SK-N-SH (cell line): Measurements from ENCODE around the gene CHMP6. TPM values are rescaled to one million over a fixed set of nuclear protein-coding genes. Genes with fewer than 3 reads are reported as not detected.

Source experiments
- CTCF ChIA-PET: fragments of 300-600, 350-600 bp; formaldehyde crosslinking; extraction: SDS; loops from one replicate; lab custom pipeline; 2021; lab: Yijun Ruan, JAX
- POLR2A ChIA-PET: fragments of 350-600 bp; sonication (Branson Sonifier 250); formaldehyde crosslinking; extraction: SDS; loops from one replicate; lab custom pipeline; 2020; ENCODE audit warnings: antibody characterized with exemption, inconsistent platforms; lab: Yijun Ruan, JAX
- DNase-seq: peaks from one replicate; pipeline ENCODE4 v3.0.0; 2012
- H2AFZ ChIP-seq: fragments of 200-600 bp; sonication (generic); 2 replicates; pipeline ENCODE4 v1.8.1; 2016; ENCODE audit warnings: antibody characterized with exemption, mild to moderate bottlenecking, low read depth
- H3F3A ChIP-seq: fragments of 200-600 bp; sonication (generic); replicated peaks from 2 replicates; pipeline ENCODE3; 2016; ENCODE audit warnings: antibody characterized with exemption, mild to moderate bottlenecking; ENCODE audit not compliant: insufficient read depth
- H3K27ac ChIP-seq, 2 experiments: fragments of 200-500 bp in 1 of 2; fragments of 200-600 bp in 1 of 2; sonication (Bioruptor generic) in 1 of 2; sonication (generic), shearing (Covaris generic) in 1 of 2; 2 replicates each; pipeline versions ENCODE4 v1.5.1 to v1.6.1; 2014 to 2016; ENCODE audit warnings: low read depth in 2 of 2, inconsistent platforms in 1 of 2, low read length in 1 of 2, mild to moderate bottlenecking in 1 of 2, mixed read lengths in 1 of 2
- H3K27me3 ChIP-seq: fragments of 200-600 bp; sonication (generic), shearing (Covaris generic); 2 replicates; pipeline ENCODE4 v1.6.1; 2016; ENCODE audit warnings: mixed run types; ENCODE audit not compliant: insufficient read depth
- H3K36me3 ChIP-seq, 2 experiments: fragments of 200-500 bp in 1 of 2; fragments of 200-600 bp in 1 of 2; sonication (Bioruptor generic) in 1 of 2; sonication (generic) in 1 of 2; replicated peaks in 1 of 2; 2 replicates each; pipeline versions ENCODE3 to v1.5.1; 2014 to 2016; ENCODE audit warnings: low read length in 1 of 2, mild to moderate bottlenecking in 1 of 2; ENCODE audit not compliant: insufficient read depth in 2 of 2, control insufficient read depth in 1 of 2
- H3K4me1 ChIP-seq, 2 experiments: fragments of 200-500 bp in 1 of 2; fragments of 200-600 bp in 1 of 2; sonication (Bioruptor generic) in 1 of 2; sonication (generic), shearing (Covaris generic) in 1 of 2; 2 replicates each; pipeline versions ENCODE4 v1.5.1 to v1.6.1; 2014 to 2016; ENCODE audit warnings: low read depth in 1 of 2, low read length in 1 of 2, mixed run types in 1 of 2; ENCODE audit not compliant: insufficient read depth in 2 of 2, control insufficient read depth in 1 of 2
- H3K4me2 ChIP-seq: fragments of 200-600 bp; sonication (generic), shearing (Covaris generic); 2 replicates; pipeline ENCODE4 v1.6.1; 2017; ENCODE audit warnings: mixed run types
- H3K4me3 ChIP-seq, 2 experiments: fragments of 200-500 bp in 1 of 2; fragments of 200-600 bp in 1 of 2; sonication (Bioruptor generic) in 1 of 2; sonication (generic), shearing (Covaris generic) in 1 of 2; 2 replicates each; pipeline versions ENCODE4 v1.5.1 to v1.8.1; 2014 to 2016; ENCODE audit warnings: low read depth in 2 of 2, inconsistent platforms in 1 of 2, low read length in 1 of 2, mild to moderate bottlenecking in 1 of 2, mixed read lengths in 1 of 2, moderate library complexity in 1 of 2
- H3K79me2 ChIP-seq: fragments of 200-600 bp; sonication (generic); 2 replicates; pipeline ENCODE4 v1.8.1; 2017; ENCODE audit warnings: mild to moderate bottlenecking; ENCODE audit not compliant: insufficient read depth
- H3K9ac ChIP-seq: fragments of 200-600 bp; sonication (generic); 2 replicates; pipeline ENCODE4 v1.6.1; 2017; ENCODE audit warnings: mixed run types
- H3K9me2 ChIP-seq: fragments of 200-600 bp; sonication (generic); 2 replicates; pipeline ENCODE4 v1.6.1; 2017; ENCODE audit warnings: mixed run types
- H3K9me3 ChIP-seq: fragments of 200-600 bp; sonication (generic); 2 replicates; pipeline ENCODE4 v1.6.1; 2017; ENCODE audit warnings: mixed run types, mild to moderate bottlenecking, moderate library complexity
- H4K20me1 ChIP-seq: fragments of 200-600 bp; sonication (generic); 2 replicates; pipeline ENCODE4 v1.6.1; 2017; ENCODE audit warnings: mild to moderate bottlenecking, mixed run types; ENCODE audit not compliant: insufficient read depth
- CHD2 ChIP-seq: fragments of 150-350 bp; IDR thresholded peaks from 2 replicates; pipeline ENCODE4 v1.6.1; 2018; ENCODE audit warnings: low read length; ENCODE audit not compliant: partially characterized antibody
- ELF1 ChIP-seq: IDR thresholded peaks from 2 replicates; pipeline ENCODE4 v1.4.0; 2012
- FOSL2 ChIP-seq: IDR thresholded peaks from 2 replicates; pipeline ENCODE4 v1.4.0; 2012; ENCODE audit warnings: low read depth, mild to moderate bottlenecking, moderate library complexity, borderline replicate concordance
- FOXM1 ChIP-seq: IDR thresholded peaks from 2 replicates; pipeline ENCODE4 v1.4.0; 2012; ENCODE audit warnings: low read depth, mild to moderate bottlenecking
- JUND ChIP-seq: IDR thresholded peaks from 2 replicates; pipeline ENCODE4 v1.4.0; 2012
- MEF2A ChIP-seq: IDR thresholded peaks from 2 replicates; pipeline ENCODE4 v1.4.0; 2012; ENCODE audit warnings: low read depth, borderline replicate concordance
- MXI1 ChIP-seq: IDR thresholded peaks from 2 replicates; pipeline ENCODE4 v1.6.1; 2012; ENCODE audit warnings: mild to moderate bottlenecking, low read depth, low read length, improper control_type of control experiment
- NFIC ChIP-seq: IDR thresholded peaks from 2 replicates; pipeline ENCODE4 v1.4.0; 2012; ENCODE audit warnings: borderline replicate concordance
- RXRA ChIP-seq: IDR thresholded peaks from 2 replicates; pipeline ENCODE4 v1.4.0; 2012; ENCODE audit warnings: low read depth, mild to moderate bottlenecking, borderline replicate concordance
- SIN3A ChIP-seq: IDR thresholded peaks from 2 replicates; pipeline ENCODE4 v1.6.1; 2012; ENCODE audit warnings: low read depth, mild to moderate bottlenecking, low read length, moderate library complexity, borderline replicate concordance
- TAF1 ChIP-seq: IDR thresholded peaks from 2 replicates; pipeline ENCODE4 v1.6.1; 2012; ENCODE audit warnings: low read depth, mild to moderate bottlenecking, low read length, moderate library complexity, borderline replicate concordance
- TCF12 ChIP-seq: IDR thresholded peaks from 2 replicates; pipeline ENCODE4 v1.4.0; 2012
- WGBS: methylation state at CpG from one replicate; pipeline ENCODE4 v1.1.6; 2017; ENCODE audit warnings: low lambda C conversion rate; 5-methylcytosine and 5-hydroxymethylcytosine counted together
- polyA plus RNA-seq, 3 experiments: library from polyadenylated mRNA; depleted of rRNA; stranded (reverse); fragments of >200 nt; gene quantifications; 2 replicates each; pipeline ENCODE4 v1.2.3, GENCODE V29; 2012
- TF ChIP-seq, protein P1 (sequence below): fragments of 200-600 bp; sonication (generic); IDR thresholded peaks from 2 replicates; pipeline ENCODE4 v1.6.1; 2017; ENCODE audit warnings: antibody characterized with exemption, mild to moderate bottlenecking, moderate library complexity
- TF ChIP-seq, protein P2 (sequence below): IDR thresholded peaks from 2 replicates; pipeline ENCODE4 v1.4.0; 2012; ENCODE audit warnings: low read depth, borderline replicate concordance
- TF ChIP-seq, protein P3 (sequence below): fragments of 150-350 bp; IDR thresholded peaks from 2 replicates; pipeline ENCODE4 v1.6.1; 2016; ENCODE audit warnings: mild to moderate bottlenecking, low read depth, low read length

The CHMP6 gene
- polyA plus RNA-seq, 1 of the 3 experiments (the other 2 are of a cell fraction) = 44.1 TPM

DNA sequence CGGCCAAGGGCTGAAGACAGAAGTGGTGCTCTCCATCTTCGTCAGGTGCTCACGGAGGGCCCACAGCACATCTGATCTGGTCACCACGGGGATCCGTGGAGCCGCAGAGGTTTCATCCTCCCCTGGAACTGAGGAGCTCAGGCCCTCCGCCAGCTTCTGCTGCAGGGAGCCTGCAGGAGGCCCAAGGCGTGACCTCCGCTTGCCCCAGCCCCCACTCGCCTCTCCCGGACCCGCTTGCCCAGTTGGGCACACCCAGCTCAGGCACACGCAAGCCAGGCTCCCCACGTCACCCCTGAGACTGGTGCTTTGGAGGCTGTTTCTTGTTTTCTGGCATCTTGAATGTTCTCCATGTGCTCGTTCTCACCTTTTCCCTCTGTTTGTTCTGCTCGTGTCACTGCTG lies 39.4 kb upstream of the CHMP6 start:
- H3K4me1 ChIP-seq = no peaks in the 10 kb centered on the region
- ChIA-PET POLR2A (no interaction called here), CTCF (no interaction called here)
- no peak overlapping the region for H3K4me2 ChIP-seq
- H4K20me1 ChIP-seq = no peaks in the 10 kb centered on the region
- H3K9me3 ChIP-seq = no peaks in the 10 kb centered on the region
- no peaks in the 10 kb centered on the region for H3K9me2 ChIP-seq
- DNase-seq = peak; percentile 27
- peaks cover 3 to 27% of the 10 kb centered on the region in 2 experiments for H3K36me3 ChIP-seq
- H3K27me3 ChIP-seq = no peaks in the 10 kb centered on the region
- H3F3A ChIP-seq = no peaks in the 10 kb centered on the region
- no peak overlapping the region for H3K9ac ChIP-seq
- TF ChIP-seq ELF1 (no peak), JUND (no peak), RXRA (no peak), MEF2A (no peak)
- TF ChIP-seq, protein P1, sequence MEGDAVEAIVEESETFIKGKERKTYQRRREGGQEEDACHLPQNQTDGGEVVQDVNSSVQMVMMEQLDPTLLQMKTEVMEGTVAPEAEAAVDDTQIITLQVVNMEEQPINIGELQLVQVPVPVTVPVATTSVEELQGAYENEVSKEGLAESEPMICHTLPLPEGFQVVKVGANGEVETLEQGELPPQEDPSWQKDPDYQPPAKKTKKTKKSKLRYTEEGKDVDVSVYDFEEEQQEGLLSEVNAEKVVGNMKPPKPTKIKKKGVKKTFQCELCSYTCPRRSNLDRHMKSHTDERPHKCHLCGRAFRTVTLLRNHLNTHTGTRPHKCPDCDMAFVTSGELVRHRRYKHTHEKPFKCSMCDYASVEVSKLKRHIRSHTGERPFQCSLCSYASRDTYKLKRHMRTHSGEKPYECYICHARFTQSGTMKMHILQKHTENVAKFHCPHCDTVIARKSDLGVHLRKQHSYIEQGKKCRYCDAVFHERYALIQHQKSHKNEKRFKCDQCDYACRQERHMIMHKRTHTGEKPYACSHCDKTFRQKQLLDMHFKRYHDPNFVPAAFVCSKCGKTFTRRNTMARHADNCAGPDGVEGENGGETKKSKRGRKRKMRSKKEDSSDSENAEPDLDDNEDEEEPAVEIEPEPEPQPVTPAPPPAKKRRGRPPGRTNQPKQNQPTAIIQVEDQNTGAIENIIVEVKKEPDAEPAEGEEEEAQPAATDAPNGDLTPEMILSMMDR = no peak
- H3K27ac ChIP-seq = no peak overlapping the region
- H3K79me2 ChIP-seq = no peaks in the 10 kb centered on the region
- H2AFZ ChIP-seq = no peak overlapping the region
- 98% methylated on average over 12 of the region's 16 CpGs for WGBS
- no peak overlapping the region for H3K4me3 ChIP-seq

DNA sequence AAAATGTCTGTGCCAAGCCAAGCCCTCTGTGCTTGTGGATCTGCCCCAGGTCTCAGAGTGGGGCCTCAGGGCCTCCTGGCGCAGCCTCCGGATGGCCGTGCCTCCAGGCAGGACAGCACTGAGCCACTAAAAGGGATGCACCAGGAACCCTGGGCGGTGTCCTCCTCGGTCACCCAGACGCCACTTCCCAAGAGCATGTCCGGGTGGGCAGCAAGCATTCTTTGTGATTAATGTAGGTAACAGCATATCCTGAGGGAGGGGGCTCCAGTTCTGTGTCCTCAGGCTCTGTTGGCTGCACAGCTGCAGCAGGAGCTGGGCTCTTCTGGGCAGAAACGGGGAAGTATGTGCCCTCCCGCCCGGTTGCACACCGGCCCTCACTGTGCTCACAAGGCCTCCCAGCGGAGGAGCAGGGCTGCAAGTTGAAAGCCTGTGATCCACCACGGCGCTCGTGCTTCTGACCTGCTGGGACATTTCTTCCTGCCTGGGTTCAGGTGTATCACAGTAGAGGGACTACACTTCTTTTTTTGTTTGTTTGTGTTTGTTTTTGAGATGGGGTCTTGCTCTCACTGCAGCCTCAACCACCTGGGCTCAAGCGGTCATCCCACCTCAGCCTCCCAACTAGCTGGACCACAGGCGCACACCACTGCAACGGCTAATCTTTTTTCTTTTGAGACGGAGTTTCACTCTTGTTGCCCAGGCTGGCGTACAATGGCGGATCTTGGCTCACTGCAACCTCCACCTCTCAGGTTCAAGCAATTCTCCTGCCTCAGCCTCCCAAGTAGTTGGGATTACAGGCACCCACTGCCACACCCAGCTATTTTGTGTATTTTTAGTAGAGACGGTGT lies 37.9 kb upstream of the CHMP6 start:
- Histone ChIP-seq H4K20me1 (no peaks in the 10 kb centered on the region), H3F3A (no peaks in the 10 kb centered on the region), H3K4me2 (no peak overlapping the region), H3K79me2 (no peaks in the 10 kb centered on the region), H3K4me3 (no peak overlapping the region), H2AFZ (no peak overlapping the region), H3K27me3 (no peaks in the 10 kb centered on the region), H3K9ac (no peak overlapping the region), H3K36me3 (peaks cover 3 to 18% of the 10 kb centered on the region in 2 experiments), H3K27ac (no peak overlapping the region), H3K9me3 (no peaks in the 10 kb centered on the region), H3K9me2 (no peaks in the 10 kb centered on the region), H3K4me1 (peaks cover 0 to 7% of the 10 kb centered on the region in 2 experiments; a peak in 1 of 4 replicates)
- ChIA-PET CTCF (no interaction called here), POLR2A (no interaction called here)
- TF ChIP-seq MXI1 (no peak), NFIC (no peak), FOSL2 (no peak), FOXM1 (no peak), JUND (no peak), CHD2 (no peak), TCF12 (no peak), TAF1 (no peak), SIN3A (no peak)
- TF ChIP-seq, protein P2, sequence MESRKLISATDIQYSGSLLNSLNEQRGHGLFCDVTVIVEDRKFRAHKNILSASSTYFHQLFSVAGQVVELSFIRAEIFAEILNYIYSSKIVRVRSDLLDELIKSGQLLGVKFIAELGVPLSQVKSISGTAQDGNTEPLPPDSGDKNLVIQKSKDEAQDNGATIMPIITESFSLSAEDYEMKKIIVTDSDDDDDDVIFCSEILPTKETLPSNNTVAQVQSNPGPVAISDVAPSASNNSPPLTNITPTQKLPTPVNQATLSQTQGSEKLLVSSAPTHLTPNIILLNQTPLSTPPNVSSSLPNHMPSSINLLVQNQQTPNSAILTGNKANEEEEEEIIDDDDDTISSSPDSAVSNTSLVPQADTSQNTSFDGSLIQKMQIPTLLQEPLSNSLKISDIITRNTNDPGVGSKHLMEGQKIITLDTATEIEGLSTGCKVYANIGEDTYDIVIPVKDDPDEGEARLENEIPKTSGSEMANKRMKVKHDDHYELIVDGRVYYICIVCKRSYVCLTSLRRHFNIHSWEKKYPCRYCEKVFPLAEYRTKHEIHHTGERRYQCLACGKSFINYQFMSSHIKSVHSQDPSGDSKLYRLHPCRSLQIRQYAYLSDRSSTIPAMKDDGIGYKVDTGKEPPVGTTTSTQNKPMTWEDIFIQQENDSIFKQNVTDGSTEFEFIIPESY = no peak
- TF ChIP-seq, protein P3, sequence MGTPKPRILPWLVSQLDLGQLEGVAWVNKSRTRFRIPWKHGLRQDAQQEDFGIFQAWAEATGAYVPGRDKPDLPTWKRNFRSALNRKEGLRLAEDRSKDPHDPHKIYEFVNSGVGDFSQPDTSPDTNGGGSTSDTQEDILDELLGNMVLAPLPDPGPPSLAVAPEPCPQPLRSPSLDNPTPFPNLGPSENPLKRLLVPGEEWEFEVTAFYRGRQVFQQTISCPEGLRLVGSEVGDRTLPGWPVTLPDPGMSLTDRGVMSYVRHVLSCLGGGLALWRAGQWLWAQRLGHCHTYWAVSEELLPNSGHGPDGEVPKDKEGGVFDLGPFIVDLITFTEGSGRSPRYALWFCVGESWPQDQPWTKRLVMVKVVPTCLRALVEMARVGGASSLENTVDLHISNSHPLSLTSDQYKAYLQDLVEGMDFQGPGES = no peak
- WGBS = 97% methylated on average over 17 of the region's 22 CpGs
- no peak for DNase-seq
